Fibroblast of skin of left quadriceps (primary cell): ENCODE data around the gene RIOX2.

Experiments
- DNase-seq, 2 experiments: peaks; one replicate each; pipeline ENCODE4 v3.0.0-alpha.2; 2013; ENCODE audit warnings: low read depth in 2 of 2

RIOX2 gene

GRCh38 chr3:97954228-97954827 lies 17.9 kb downstream of the RIOX2 start:
- DNase-seq: no peak

DNA sequence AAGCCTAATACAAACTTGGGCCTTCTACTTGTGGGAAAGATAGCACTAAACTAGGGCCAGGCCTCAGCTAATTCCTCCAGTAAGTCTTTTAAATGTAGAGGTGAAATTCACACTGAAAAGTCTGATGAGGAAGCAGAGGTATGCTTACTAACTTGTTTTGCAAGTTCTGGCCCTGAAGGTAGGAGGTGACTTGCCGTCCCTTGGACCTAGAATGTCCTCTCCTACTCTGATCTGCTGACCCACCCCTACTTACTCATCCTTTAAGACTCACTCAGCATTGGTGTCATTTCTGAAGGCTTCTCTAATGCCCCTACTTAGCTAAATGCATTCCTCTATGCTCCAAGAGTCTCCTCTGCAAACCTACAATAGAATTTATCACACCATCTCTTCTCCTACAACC lies 19.4 kb downstream of the RIOX2 start:
- DNase-seq: no peak

DNA sequence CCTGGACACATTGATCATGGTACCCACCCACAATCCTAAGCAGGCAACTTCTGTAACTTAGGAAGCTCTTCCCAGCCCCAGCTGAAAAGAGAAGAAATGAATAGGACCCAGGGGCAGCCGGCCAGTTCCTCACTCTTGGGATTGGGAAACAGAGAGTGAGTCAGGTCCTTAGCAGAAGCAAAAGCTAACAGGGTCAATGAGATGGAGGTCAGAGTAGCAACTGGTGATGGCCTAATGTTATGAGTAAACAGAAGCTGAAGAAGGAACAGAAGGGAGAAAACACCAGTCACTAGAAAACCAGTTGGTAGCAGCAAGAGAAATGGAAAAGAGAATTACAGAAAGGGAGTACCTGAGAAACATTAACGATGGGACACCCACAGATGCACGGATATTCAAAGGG lies 20.0 kb downstream of the RIOX2 start:
- no peak for DNase-seq

GRCh38 chr3:97950360-97950759 lies 21.9 kb downstream of the RIOX2 start:
- DNase-seq: no peak

DNA sequence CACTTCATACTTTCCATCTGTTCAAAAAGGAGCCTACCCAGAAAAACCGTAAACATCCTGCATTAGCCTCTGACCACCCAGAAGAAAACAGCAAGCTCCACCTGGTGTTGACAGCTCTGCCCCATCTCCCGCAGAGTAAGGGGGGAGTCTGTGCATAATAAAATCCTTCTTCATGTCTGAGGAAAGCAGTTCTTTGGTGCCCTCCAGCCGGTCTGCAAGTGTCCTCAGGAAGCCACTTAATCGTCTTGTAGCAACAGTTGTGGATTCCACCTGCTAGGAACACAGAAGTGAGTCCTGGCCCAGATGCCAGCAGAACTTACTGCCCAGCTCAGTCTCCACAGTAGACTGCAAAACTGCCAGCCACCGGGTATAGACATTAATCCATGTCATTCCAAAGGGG lies 22.5 kb downstream of the RIOX2 start:
- DNase-seq: no peak

GRCh38 chr3:97949110-97949485 lies 23.1 kb downstream of the RIOX2 start:
- DNase-seq: no peak

- no peak for DNase-seq
Measured at GRCh38 chr3:97948351-97949109, 23.7 kb downstream of the RIOX2 start.

DNA sequence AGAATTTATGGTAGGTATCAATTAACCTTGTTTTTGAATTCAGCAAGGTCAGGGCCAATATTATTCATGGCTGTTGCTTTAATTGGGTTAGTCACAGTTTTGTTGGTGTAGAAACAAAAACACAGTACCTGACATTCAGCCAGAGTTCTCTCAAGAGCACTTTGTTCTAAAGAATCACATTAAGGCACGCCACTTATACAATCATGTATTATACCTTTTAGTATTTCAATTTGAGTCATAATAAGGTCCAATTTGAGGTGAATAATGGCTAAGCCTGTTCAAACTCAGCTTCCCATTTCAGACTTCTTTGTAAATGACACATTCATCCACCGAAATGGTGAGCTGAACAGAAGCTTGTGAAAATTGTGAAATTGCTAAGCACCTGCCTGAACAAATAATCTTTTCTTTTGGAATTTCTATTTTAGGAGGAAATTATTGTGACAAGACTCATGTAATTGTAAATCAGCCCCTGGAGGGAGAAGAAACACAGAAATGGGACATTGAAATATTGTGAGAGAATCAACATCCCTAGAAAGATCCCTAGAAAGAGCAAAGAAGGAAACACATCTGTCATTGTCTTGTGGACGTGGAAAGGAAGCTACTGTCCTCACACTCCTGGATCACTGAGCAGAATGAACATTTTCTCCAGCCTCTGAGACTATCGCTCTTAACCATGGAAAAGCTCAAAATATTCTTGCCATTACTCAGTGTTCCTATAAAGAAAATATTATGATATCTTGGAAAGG lies 29.3 kb downstream of the RIOX2 start:
- DNase-seq: no peak

DNA sequence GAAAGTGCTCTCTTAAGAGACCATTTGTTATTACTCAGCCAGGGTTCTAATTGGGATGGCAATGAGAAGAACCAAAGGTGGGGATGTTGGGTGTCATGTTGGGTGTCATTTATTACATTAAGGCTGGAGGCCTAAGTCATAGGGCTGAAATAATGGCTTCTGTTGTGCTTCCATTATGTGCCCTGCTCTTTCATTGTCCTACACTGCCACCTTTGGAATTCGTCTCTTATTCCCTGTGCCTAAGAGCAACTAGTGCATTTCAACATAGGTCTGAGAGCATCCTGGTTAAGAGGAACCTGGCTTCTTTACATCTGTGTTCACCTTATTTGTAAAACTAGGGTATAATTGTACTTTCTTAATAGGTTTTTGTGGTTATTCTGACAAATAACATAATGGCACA lies 32.2 kb downstream of the RIOX2 start:
- no peak for DNase-seq

- DNase-seq: no peak
Measured at GRCh38 chr3:97939401-97939800, 32.8 kb downstream of the RIOX2 start.

- no peak for DNase-seq
Measured at GRCh38 chr3:97938444-97938843, 33.8 kb downstream of the RIOX2 start.

GRCh38 chr3:97937205-97937604 lies 35.0 kb downstream of the RIOX2 start:
- DNase-seq: no peak

- no peak for DNase-seq
Measured at GRCh38 chr3:97935842-97936241, 36.4 kb downstream of the RIOX2 start.

GRCh38 chr3:97934980-97935695 lies 37.1 kb downstream of the RIOX2 start:
- no peak for DNase-seq

DNA sequence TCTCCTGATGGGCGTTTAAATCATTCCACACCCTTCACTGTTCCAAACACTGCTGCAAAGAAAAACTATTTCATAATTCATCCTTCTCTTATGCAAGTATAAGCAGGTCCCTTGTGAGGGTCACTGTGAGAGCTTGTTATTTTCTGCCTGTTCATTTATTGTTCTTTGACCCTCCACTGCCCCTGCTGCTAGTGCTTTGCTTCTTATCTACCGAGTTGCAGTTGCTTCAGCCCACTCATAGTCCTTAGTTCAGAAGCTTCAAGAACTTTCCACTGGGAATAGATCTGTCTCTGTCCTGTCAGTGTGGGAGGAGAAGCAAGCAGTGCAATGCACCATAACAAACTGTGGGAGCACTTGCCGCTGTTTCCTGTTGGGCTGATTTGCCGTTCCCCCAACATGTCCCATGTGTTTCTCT lies 39.8 kb downstream of the RIOX2 start:
- no peak for DNase-seq

GRCh38 chr3:97931218-97931617 lies 41.0 kb downstream of the RIOX2 start:
- DNase-seq: no peak

DNA sequence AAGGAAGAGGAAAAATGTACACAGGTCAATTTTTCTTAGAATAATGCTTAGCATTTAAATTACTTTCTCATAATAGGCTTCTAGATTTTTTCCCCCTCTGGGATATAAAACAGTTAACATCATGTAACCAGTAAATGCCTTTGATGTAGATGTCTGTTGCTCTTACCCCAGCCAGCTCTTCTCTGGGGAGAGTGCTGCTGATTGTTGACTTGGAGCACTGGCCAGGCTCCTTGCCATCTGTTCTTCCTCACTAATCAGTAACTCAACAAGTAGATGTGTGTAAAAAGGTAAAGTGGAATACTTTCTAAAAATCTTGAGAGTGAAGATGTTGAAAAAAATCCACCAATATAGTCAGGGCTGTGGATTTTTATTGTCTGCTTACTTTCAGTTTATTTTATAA lies 42.2 kb downstream of the RIOX2 start:
- DNase-seq: no peak

DNA sequence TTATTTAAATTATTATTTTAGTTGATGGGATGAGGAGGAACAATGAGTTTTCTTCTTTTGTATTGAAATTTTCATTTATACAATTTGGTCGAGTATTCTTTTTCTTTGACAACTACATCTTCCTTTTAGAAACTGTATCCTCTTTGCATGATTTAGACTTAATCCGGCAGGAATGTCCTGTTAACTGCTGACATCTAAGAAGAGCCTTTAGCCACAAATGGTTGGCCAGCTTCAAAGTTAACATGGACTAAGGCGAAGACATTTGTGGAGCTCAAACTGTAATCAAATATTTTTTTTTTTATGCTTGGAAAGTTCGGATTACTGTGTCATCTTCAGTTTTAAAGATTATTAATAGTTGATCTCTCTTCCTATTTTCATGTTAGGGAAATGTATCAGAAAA lies 43.2 kb downstream of the RIOX2 start:
- DNase-seq: no peak

- DNase-seq: peak; percentile 37 to 46
Measured at GRCh38 chr3:97927704-97928103, 44.5 kb downstream of the RIOX2 start.

- peak in 1 of 2 experiments; percentile 25 for DNase-seq
Measured at GRCh38 chr3:97917813-97918536, 54.3 kb downstream of the RIOX2 start.

GRCh38 chr3:97916576-97916975 lies 55.7 kb downstream of the RIOX2 start:
- no peak for DNase-seq

- DNase-seq: no peak
Measured at GRCh38 chr3:97914388-97914787, 57.8 kb downstream of the RIOX2 start.
